AG10803 (cell line): ENCODE data around the gene ZPBP2.

Experiments
- DNase-seq: peaks from one replicate; pipeline ENCODE4 v3.0.0; 2010; ENCODE audit warnings: low read depth
- H3K4me3 ChIP-seq: 2 replicates; pipeline ENCODE4 v1.5.1; 2011; ENCODE audit warnings: mild to moderate bottlenecking, low read length, control low read depth
- CTCF ChIP-seq: conservative IDR thresholded peaks from 2 replicates; pipeline ENCODE4 v1.5.1; 2011; ENCODE audit warnings: mild to moderate bottlenecking, low read length, control low read depth, inconsistent platforms

The ZPBP2 gene

GRCh38 chr17:39867880-39868553 is at the start of gene ZPBP2:
Gene ZPBP2, plus strand, starts transcription at chr17:39868202. Its CDS starts 153 bp downstream, at chr17:39868355.
- no peak for DNase-seq
- H3K4me3 ChIP-seq = no peak within 1 kb of the TSS
- TF ChIP-seq CTCF = no peak

GRCh38 chr17:39818358-39819000 is 49.5 kb upstream of the ZPBP2 start:
- no peak for DNase-seq
- no peak overlapping the region for H3K4me3 ChIP-seq
- TF ChIP-seq CTCF = no peak

- DNase-seq = no peak
- no peak for TF ChIP-seq CTCF
- H3K4me3 ChIP-seq = no peak overlapping the region
Observed at GRCh38 chr17:39820541-39820940, 47.5 kb upstream of the ZPBP2 start.

GRCh38 chr17:39820987-39821386 is 47.0 kb upstream of the ZPBP2 start:
- no peak overlapping the region for H3K4me3 ChIP-seq
- no peak for DNase-seq
- no peak for TF ChIP-seq CTCF

GRCh38 chr17:39822051-39822451 is 46.0 kb upstream of the ZPBP2 start:
- no peak for TF ChIP-seq CTCF
- DNase-seq = no peak
- H3K4me3 ChIP-seq = no peak overlapping the region

- H3K4me3 ChIP-seq = no peak overlapping the region
- TF ChIP-seq CTCF = no peak
- no peak for DNase-seq
Observed at GRCh38 chr17:39823407-39824054, 44.5 kb upstream of the ZPBP2 start.

- no peak for TF ChIP-seq CTCF
- no peak for DNase-seq
- H3K4me3 ChIP-seq = no peak overlapping the region
Observed at GRCh38 chr17:39826334-39826733, 41.7 kb upstream of the ZPBP2 start.
